Breast epithelium (tissue), 4 donors: Measurements from ENCODE around the gene ADORA2B. TPM values are rescaled to one million over a fixed set of nuclear protein-coding genes. Genes with fewer than 3 reads are reported as not detected.

Experiments
- DNase-seq, 2 donors: peaks; one replicate each; pipeline ENCODE4 v3.0.0-alpha.2; 2019; ENCODE audit warnings: low spot score in 2 of 2
- H3K27ac ChIP-seq, 2 donors: fragments of 200-600 bp; sonication (generic) in 1 of 2; one replicate each; pipeline ENCODE4 v1.5.1; 2016 to 2019; ENCODE audit warnings: mild to moderate bottlenecking in 1 of 2
- H3K27me3 ChIP-seq, 2 donors: fragments of 200-600 bp; sonication (generic) in 1 of 2; one replicate each; pipeline versions ENCODE4 v1.5.1 to v1.6.0; 2017 to 2019; ENCODE audit warnings: control low read depth in 1 of 2, mild to moderate bottlenecking in 1 of 2
- H3K36me3 ChIP-seq: fragments of 200-600 bp; one replicate; pipeline ENCODE4 v1.5.1; 2019
- H3K4me1 ChIP-seq, 2 donors: fragments of 200-600 bp; sonication (generic); one replicate each; pipeline ENCODE4 v1.5.1; 2016 to 2019; ENCODE audit warnings: control low read depth in 1 of 2
- H3K4me3 ChIP-seq, 3 donors: fragments of 200-600 bp; sonication (generic); 1 replicate in 2 of 3; 2 replicates in 1 of 3; pipeline ENCODE4 v1.5.1; 2016 to 2019; ENCODE audit warnings: mild to moderate bottlenecking in 3 of 3, moderate library complexity in 2 of 3
- H3K9me3 ChIP-seq, 2 donors: fragments of 200-600 bp; sonication (generic) in 1 of 2; one replicate each; pipeline ENCODE4 v1.5.1; 2016 to 2019; ENCODE audit warnings: control low read depth in 1 of 2
- CTCF ChIP-seq, 3 donors: fragments of 450-650 bp; IDR thresholded peaks; one replicate each; pipeline ENCODE4 v1.5.1; 2016 to 2017; ENCODE audit warnings: antibody characterized with exemption in 3 of 3, mild to moderate bottlenecking in 3 of 3, moderate library complexity in 3 of 3
- POLR2A ChIP-seq: fragments of 450-650 bp; IDR thresholded peaks from one replicate; pipeline ENCODE4 v1.6.1; 2016; ENCODE audit warnings: antibody characterized with exemption, mild to moderate bottlenecking, moderate library complexity
- POLR2AphosphoS5 ChIP-seq, 3 donors: sonication (generic); formaldehyde crosslinking; IDR thresholded peaks; one replicate each; pipeline ENCODE4 v1.6.1; 2017; ENCODE audit warnings: antibody characterized with exemption in 3 of 3
- intact Hi-C: fragments of 100-400 bp; cut with DNase I; formaldehyde crosslinking; loops from one replicate; pipeline ENCODE4 v1.15.1; 2023; ENCODE audit warnings: low total_unique reads
- total RNA-seq, 3 donors: library from RNA; depleted of rRNA; stranded (reverse); fragments of >200 nt; gene quantifications; one replicate each; pipeline ENCODE4 v1.1.0, GENCODE V29; 2016

Gene ADORA2B
- total RNA-seq, 3 donors from 2014 or later: 0.48 to 5.6 (median 4.9) TPM

- Histone ChIP-seq H3K9me3 (no peaks in the 10 kb centered on the region), H3K27ac (no peak overlapping the region), H3K4me1 (no peaks in the 10 kb centered on the region), H3K4me3 (no peak overlapping the region), H3K27me3 (no peaks in the 10 kb centered on the region), H3K36me3 (no peaks in the 10 kb centered on the region)
- intact Hi-C loops: no loop called here
- no peak for DNase-seq
- no peak for TF ChIP-seq POLR2AphosphoS5 (IDR thresholded peaks at IDR 0.05)
- TF ChIP-seq CTCF (IDR thresholded peaks at IDR 0.05): no peak
- TF ChIP-seq POLR2A: no peak
Measured at GRCh38 chr17:16019347-16019746, 74.4 kb downstream of the ADORA2B start.

- Histone ChIP-seq H3K27ac (no peak overlapping the region), H3K36me3 (peaks cover 2% of the 10 kb centered on the region), H3K27me3 (no peaks in the 10 kb centered on the region), H3K9me3 (no peaks in the 10 kb centered on the region), H3K4me3 (no peak overlapping the region), H3K4me1 (no peaks in the 10 kb centered on the region)
- intact Hi-C loops: loop anchor here (1.0 to 10.0 kb wide), 2 partner anchors 14 to 111 kb away; no protein-coding TSS in a partner anchor
- no peak for DNase-seq
- TF ChIP-seq POLR2AphosphoS5 (IDR thresholded peaks at IDR 0.05): no peak
- no peak for TF ChIP-seq CTCF (IDR thresholded peaks at IDR 0.05)
Measured at GRCh38 chr17:16023881-16024280, 79.0 kb downstream of the ADORA2B start.

- no peak for TF ChIP-seq POLR2AphosphoS5 (IDR thresholded peaks at IDR 0.05)
- no peak for TF ChIP-seq POLR2A
- H3K36me3 ChIP-seq: peaks cover 5% of the 10 kb centered on the region
- H3K4me3 ChIP-seq: no peak overlapping the region
- no peaks in the 10 kb centered on the region for H3K4me1 ChIP-seq
- no peaks in the 10 kb centered on the region for H3K27me3 ChIP-seq
- H3K27ac ChIP-seq: no peak overlapping the region
- intact Hi-C loops: loop anchor here (10.0 kb wide), 1 partner anchor 110 kb away; no protein-coding TSS in a partner anchor
- no peaks in the 10 kb centered on the region for H3K9me3 ChIP-seq
- no peak for DNase-seq
Measured at GRCh38 chr17:16025202-16025601, 80.3 kb downstream of the ADORA2B start.

Other genes starting within 250 kb of the ADORA2B start
- 10 to 100 TPM; 22.9 to 27.5 (median 23.3) TPM for gene ZNF286A, start 245.4 kb upstream of the ADORA2B start, total RNA-seq
- gene TBC1D26, start 212.8 kb upstream of the ADORA2B start, total RNA-seq: under 1 TPM in 2 of 3 donors, not detected in 1; 0.33 to 0.44 TPM
- gene ZSWIM7, start 54.6 kb downstream of the ADORA2B start, total RNA-seq: 10 to 100 TPM; 19.7 to 20.9 (median 20.3) TPM
- 100 to 1,000 TPM in 2 of 3 donors, 10 to 100 TPM in 1; 46.4 to 111 (median 105) TPM for gene TTC19, start 54.7 kb downstream of the ADORA2B start, total RNA-seq